ENCODE data around the gene AAMP. TPM values are rescaled to one million over a fixed set of nuclear protein-coding genes. Genes with fewer than 3 reads are reported as not detected.
A peak's percentile ranks its signal among the peaks of the same experiment; 100 is the strongest.
"Not testable (repeated sequence)": the region's sequence is repeated elsewhere in the genome, so short reads cannot be mapped to it uniquely, and the experiment has no call there.

AAMP gene
- total RNA-seq, 2 experiments from 2014 or later = 52.6 to 56.2 TPM

DNA sequence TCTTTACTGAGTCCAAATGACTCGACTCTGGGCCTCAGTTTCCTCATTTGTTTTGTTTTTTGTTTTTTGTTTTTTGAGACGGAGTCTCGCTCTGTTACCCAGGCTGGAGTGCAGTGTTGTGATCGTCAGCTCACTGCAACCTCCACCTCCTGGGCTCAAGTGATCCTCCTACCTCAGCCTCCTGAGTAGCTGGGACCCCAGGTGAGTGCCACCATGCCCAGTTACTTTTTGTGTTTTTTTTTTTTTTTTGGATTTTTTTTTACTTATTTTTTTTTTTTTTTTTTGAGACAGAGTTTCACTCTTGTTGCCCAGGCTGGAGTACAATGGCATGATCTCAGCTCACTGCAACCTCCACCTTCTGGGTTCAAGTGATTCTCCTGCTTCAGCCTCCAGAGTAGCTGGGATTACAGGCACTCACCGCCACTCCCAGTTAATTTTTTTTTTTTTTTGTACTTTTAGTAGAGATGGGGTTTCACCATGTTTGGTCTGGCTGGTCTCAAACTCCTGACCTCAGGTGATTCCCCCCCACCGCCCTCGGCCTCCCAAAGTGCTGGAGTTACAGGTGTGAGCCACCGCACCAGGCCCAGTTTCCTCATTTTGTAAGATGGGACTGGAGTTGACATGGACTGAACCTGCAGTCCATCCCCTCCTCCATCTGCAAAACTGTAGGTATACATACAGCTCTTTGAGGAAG lies 3.4 kb upstream of the AAMP start:
- not testable (repeated sequence) for H3K27me3 Mint-ChIP-seq (ENCODE audit: low read depth); H3K9me3 Mint-ChIP-seq (ENCODE audit: insufficient read depth); ATAC-seq; H3K27ac Mint-ChIP-seq; DNase-seq; H3K4me3 Mint-ChIP-seq
- ChIA-PET CTCF (interaction anchor here (0.6 to 7.5 kb wide), 15 partner anchors 12 to 574 kb away, joined by 3 to 158 read pairs (median 4); partner anchors contain the start of gene CATIP), POLR2A (interaction anchor here (0.7 to 2.8 kb wide), 3 partner anchors 9 to 19 kb away, joined by 3 to 23 read pairs (median 3); no protein-coding TSS in a partner anchor)
- Mint-ChIP-seq H3K4me1 (ENCODE audit: low read depth) (peaks cover 33% of the 10 kb centered on the region), H3K36me3 (ENCODE audit: low read depth) (peaks cover 47% of the 10 kb centered on the region)

- Mint-ChIP-seq H3K4me1 (ENCODE audit: low read depth) (peaks cover 34% of the 10 kb centered on the region), H3K36me3 (ENCODE audit: low read depth) (peaks cover 45% of the 10 kb centered on the region), H3K4me3 (no peak overlapping the region), H3K27ac (peak overlapping the region; percentile 95), H3K27me3 (ENCODE audit: low read depth) (no peaks in the 10 kb centered on the region), H3K9me3 (ENCODE audit: insufficient read depth) (no peaks in the 10 kb centered on the region)
- peak; percentile 16 for ATAC-seq
- peak; percentile 86 for DNase-seq
- ChIA-PET POLR2A (interaction anchor here (0.7 to 2.9 kb wide), 4 partner anchors 9 to 124 kb away, joined by 3 to 23 read pairs (median 9); no protein-coding TSS in a partner anchor), CTCF (interaction anchor here (0.6 to 7.5 kb wide), 27 partner anchors 12 to 575 kb away, joined by 3 to 158 read pairs (median 5); partner anchors contain the start of gene CATIP)
Observed at GRCh38 chr2:218272531-218273212, 2.7 kb upstream of the AAMP start.

DNA sequence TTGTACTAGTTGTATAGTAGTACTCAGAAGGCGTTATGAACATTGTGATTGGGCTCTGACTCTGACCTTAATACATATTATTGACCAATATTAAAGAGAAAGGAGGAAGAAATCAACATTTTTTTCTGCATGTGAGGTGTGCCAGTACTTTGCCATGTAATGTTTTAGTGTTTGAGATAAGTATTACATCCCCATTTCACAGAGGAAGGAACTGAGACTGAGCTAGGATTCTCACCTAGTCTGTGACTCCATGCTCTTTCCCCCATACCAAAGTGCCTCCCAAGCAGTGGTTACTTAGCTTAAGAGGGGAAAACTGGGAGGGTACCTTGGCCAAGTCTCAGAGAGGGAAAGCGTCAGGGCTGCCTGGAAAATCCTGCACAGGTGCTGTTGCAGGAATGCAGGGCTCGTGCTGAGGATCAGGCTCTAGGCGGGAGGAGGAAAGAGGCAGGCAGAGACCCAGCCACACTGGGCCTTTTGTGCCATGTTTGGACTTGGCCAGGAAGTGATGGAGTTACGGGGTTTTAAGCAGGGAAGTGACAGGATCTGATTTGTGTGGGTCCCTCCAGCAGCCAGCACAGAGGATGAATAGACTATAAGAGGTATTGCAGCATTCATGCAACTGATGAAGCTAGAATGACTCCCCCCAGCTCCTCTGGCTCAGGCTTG lies 2.1 kb upstream of the AAMP start:
- ChIA-PET POLR2A (interaction anchor here (1.5 to 2.9 kb wide), 3 partner anchors 10 to 125 kb away, joined by 3 to 23 read pairs (median 15); no protein-coding TSS in a partner anchor), CTCF (interaction anchor here (0.6 to 7.5 kb wide), 22 partner anchors 13 to 135 kb away, joined by 3 to 158 read pairs (median 4); partner anchors contain the start of genes CATIP and CTDSP1)
- H3K4me3 Mint-ChIP-seq = peak overlapping the region; percentile 96
- H3K4me1 Mint-ChIP-seq (ENCODE audit: low read depth) = peaks cover 41% of the 10 kb centered on the region
- no peak for ATAC-seq
- no peak for DNase-seq
- peaks cover 45% of the 10 kb centered on the region for H3K36me3 Mint-ChIP-seq (ENCODE audit: low read depth)
- no peaks in the 10 kb centered on the region for H3K9me3 Mint-ChIP-seq (ENCODE audit: insufficient read depth)
- H3K27me3 Mint-ChIP-seq (ENCODE audit: low read depth) = no peaks in the 10 kb centered on the region
- peak overlapping the region; percentile 95 for H3K27ac Mint-ChIP-seq

- peaks cover 41% of the 10 kb centered on the region for H3K4me1 Mint-ChIP-seq (ENCODE audit: low read depth)
- H3K4me3 Mint-ChIP-seq = peak overlapping the region; percentile 96
- H3K36me3 Mint-ChIP-seq (ENCODE audit: low read depth) = peaks cover 44% of the 10 kb centered on the region
- ATAC-seq (no peak), DNase-seq (no peak)
- H3K9me3 Mint-ChIP-seq (ENCODE audit: insufficient read depth) = no peaks in the 10 kb centered on the region
- H3K27me3 Mint-ChIP-seq (ENCODE audit: low read depth) = no peaks in the 10 kb centered on the region
- ChIA-PET POLR2A (interaction anchor here (0.8 to 2.9 kb wide), 3 partner anchors 13 to 125 kb away, joined by 4 to 23 read pairs (median 15); no protein-coding TSS in a partner anchor), CTCF (interaction anchor here (0.6 to 7.5 kb wide), 19 partner anchors 13 to 136 kb away, joined by 3 to 158 read pairs (median 5); partner anchors contain the start of genes CATIP and CTDSP1)
- H3K27ac Mint-ChIP-seq = peak overlapping the region; percentile 95
Observed at GRCh38 chr2:218271487-218271797, 1.5 kb upstream of the AAMP start.

GRCh38 chr2:218270721-218271486 lies 967 bp upstream of the AAMP start:
- Mint-ChIP-seq H3K4me1 (ENCODE audit: low read depth) (peaks cover 41% of the 10 kb centered on the region), H3K27me3 (ENCODE audit: low read depth) (no peaks in the 10 kb centered on the region), H3K4me3 (peak overlapping the region; percentile 96), H3K9me3 (ENCODE audit: insufficient read depth) (no peaks in the 10 kb centered on the region), H3K36me3 (ENCODE audit: low read depth) (peaks cover 42% of the 10 kb centered on the region), H3K27ac (peak overlapping the region; percentile 95)
- ATAC-seq (no peak), DNase-seq (no peak)
- POLR2A ChIA-PET = interaction anchor here (0.7 to 2.9 kb wide), 13 partner anchors 12 to 385 kb away, joined by 3 to 23 read pairs (median 4); partner anchors contain the start of gene ARPC2
- CTCF ChIA-PET = interaction anchor here (0.6 to 7.5 kb wide), 30 partner anchors 10 to 485 kb away, joined by 3 to 158 read pairs (median 4); partner anchors contain the start of genes CATIP, CTDSP1 and GPBAR1

DNA sequence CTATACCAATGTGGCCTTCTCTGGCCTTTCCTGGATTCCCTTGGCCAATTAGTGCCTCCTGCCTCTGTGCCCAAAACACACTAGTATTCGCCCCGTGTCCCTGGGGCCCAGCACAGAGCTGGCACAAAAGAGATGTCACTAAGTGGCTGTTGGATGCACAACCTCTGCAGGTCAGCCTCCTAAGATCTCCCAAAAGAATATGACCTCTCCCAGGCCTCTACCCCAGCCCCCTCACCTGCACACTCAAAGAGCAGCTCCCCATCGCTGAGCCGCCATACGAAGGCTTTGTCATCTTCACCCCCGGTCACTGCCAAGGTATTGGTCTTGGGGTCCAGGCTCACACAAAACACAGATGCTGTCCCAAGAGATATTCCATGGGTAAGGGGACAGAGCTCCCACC lies 2.7 kb downstream of the AAMP start:
- H3K27me3 Mint-ChIP-seq (ENCODE audit: low read depth) = no peaks in the 10 kb centered on the region
- H3K4me1 Mint-ChIP-seq (ENCODE audit: low read depth) = peaks cover 42% of the 10 kb centered on the region
- ATAC-seq (no peak), DNase-seq (no peak)
- H3K4me3 Mint-ChIP-seq = peak overlapping the region; percentile 16
- CTCF ChIA-PET = interaction anchor here (2.6 kb wide), 1 partner anchor 10 kb away, joined by 12 read pairs; no protein-coding TSS in a partner anchor
- POLR2A ChIA-PET = interaction anchor here (0.8 to 1.0 kb wide), 2 partner anchors 10 to 404 kb away, joined by 3 read pairs; partner anchors contain the start of genes RNF25 and STK36
- no peak overlapping the region for H3K27ac Mint-ChIP-seq
- H3K9me3 Mint-ChIP-seq (ENCODE audit: insufficient read depth) = no peaks in the 10 kb centered on the region
- H3K36me3 Mint-ChIP-seq (ENCODE audit: low read depth) = peaks cover 28% of the 10 kb centered on the region

DNA sequence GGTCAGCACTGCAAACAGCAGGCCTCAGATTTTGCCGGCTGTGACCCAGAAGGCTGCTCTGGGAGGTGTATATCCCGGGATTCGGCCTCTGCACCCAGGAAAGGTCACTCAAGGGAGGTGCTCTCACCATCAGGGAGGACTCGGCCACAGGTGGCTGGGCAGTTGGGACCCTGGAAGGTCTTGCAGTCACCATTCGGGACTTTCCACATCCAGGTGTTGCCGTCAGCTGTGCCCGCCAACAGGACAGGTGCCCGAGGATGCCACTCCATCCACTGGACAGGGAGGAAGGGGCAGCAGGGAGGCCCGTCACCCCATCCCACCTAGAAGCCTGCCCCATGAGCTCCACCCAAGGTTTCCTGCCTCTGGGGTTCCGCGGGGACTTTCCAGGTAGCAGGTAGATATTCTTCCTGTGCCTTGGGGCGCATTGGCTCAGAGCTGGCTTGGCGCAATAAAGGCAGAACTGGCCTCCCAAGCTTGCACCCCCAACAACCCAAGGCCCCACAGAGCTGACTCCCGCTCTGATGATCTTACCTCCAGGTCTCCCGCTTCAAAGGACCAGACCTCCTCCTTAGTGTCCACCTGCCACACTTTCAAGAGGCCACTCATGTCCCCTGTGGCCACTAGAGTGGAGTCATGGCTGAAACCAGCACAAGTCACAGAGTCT lies 3.5 kb downstream of the AAMP start:
- no peak overlapping the region for H3K4me3 Mint-ChIP-seq

DNA sequence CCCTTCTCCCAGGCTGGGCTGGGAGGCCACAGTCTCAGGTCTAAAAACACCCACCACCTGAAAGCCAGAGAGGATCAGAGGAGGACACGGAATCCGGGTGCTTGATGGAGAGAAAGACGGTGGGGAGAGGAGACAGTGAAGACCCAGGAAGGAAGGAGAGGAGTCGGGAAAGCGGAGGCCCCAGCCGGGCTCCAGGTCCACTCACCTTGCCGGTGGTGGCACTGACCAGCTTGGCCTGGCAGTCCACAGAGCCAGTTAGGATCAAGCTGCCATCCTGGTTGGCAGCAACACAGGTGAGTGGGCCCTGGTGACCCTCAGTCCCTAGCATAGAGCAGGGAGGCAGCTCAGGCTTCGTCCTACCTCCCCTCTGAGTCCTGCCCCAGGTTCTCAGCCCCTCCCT lies 4.3 kb downstream of the AAMP start:
- ChIA-PET CTCF (no interaction called here), POLR2A (interaction anchor here (1.2 kb wide), 1 partner anchor 36 kb away, joined by 3 read pairs; no protein-coding TSS in a partner anchor)
- Mint-ChIP-seq H3K36me3 (ENCODE audit: low read depth) (peaks cover 24% of the 10 kb centered on the region), H3K27me3 (ENCODE audit: low read depth) (no peaks in the 10 kb centered on the region), H3K27ac (no peak overlapping the region), H3K9me3 (ENCODE audit: insufficient read depth) (no peaks in the 10 kb centered on the region), H3K4me1 (ENCODE audit: low read depth) (peaks cover 25% of the 10 kb centered on the region), H3K4me3 (no peak overlapping the region)
- no peak for ATAC-seq
- DNase-seq = no peak

More for the DNA sequence above, 3.5 kb downstream of the AAMP start:
- Mint-ChIP-seq H3K36me3 (ENCODE audit: low read depth) (peaks cover 24% of the 10 kb centered on the region), H3K4me1 (ENCODE audit: low read depth) (peaks cover 34% of the 10 kb centered on the region), H3K27ac (peak overlapping the region; percentile 4), H3K27me3 (ENCODE audit: low read depth) (no peaks in the 10 kb centered on the region), H3K9me3 (ENCODE audit: insufficient read depth) (no peaks in the 10 kb centered on the region)
- ATAC-seq (no peak), DNase-seq (no peak)
- ChIA-PET CTCF (interaction anchor here (2.6 kb wide), 1 partner anchor 9 kb away, joined by 12 read pairs; no protein-coding TSS in a partner anchor), POLR2A (interaction anchor here (1.0 kb wide), 1 partner anchor 405 kb away, joined by 3 read pairs; the partner anchor contains the start of genes RNF25 and STK36)

DNA sequence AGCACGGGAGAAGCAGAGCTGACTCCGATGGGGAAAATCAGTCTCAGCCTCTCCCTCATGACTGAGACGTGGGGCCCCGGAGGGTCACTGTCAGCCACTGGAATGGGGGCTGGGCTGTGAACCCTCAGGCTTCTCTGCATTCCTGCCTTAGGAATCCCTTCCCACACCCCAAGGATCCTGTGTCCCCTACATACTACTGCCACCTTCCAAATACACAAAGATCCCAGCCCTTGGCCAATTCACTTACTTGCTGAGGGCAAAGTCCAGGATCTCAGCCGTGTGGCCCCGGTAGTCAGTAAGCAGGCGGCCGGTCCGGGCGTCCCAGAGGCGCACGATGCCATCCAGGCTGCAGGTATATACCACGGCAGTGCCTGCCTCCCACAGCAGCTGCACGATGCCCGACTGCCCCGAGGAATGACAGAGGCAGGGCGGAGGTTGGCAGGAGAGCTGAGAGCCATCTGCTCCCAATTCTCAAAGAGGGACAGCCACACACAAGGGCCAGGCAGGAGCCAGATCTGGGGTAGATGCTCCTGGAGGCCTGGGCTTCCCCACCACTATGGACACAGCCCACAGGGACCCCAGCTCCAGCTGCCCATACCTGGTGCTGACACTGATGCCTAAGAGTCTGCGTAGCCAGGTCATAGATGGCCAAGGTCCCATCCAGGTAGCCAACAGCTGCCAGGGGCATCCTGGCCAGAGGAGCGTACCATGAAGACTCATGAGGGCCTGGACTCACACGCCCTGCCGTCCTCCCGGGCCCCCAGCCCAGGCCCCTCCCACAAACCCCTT lies 5.0 kb downstream of the AAMP start:
- CTCF ChIA-PET = no interaction called here
- H3K27ac Mint-ChIP-seq = no peak overlapping the region
- POLR2A ChIA-PET = interaction anchor here (1.2 kb wide), 1 partner anchor 36 kb away, joined by 3 read pairs; no protein-coding TSS in a partner anchor
- ATAC-seq (no peak), DNase-seq (no peak)
- H3K27me3 Mint-ChIP-seq (ENCODE audit: low read depth) = no peaks in the 10 kb centered on the region
- peaks cover 24% of the 10 kb centered on the region for H3K36me3 Mint-ChIP-seq (ENCODE audit: low read depth)
- H3K9me3 Mint-ChIP-seq (ENCODE audit: insufficient read depth) = no peaks in the 10 kb centered on the region
- H3K4me3 Mint-ChIP-seq = no peak overlapping the region
- H3K4me1 Mint-ChIP-seq (ENCODE audit: low read depth) = peaks cover 25% of the 10 kb centered on the region
